Tongue (tissue), 2 donors: Measurements from ENCODE around the gene ST6GAL1. TPM values are rescaled to one million over a fixed set of nuclear protein-coding genes. Genes with fewer than 3 reads are reported as not detected.
"Not testable (repeated sequence)": the region's sequence is repeated elsewhere in the genome, so short reads cannot be mapped to it uniquely, and the experiment has no call there.

Source experiments
- DNase-seq: peaks from one replicate; pipeline ENCODE4 v3.0.0-alpha.2; 2015
- total RNA-seq: library from RNA; depleted of rRNA; stranded (reverse); fragments of >200 nt; gene quantifications from one replicate; pipeline ENCODE4 v1.2.3, GENCODE V29; 2014

ST6GAL1 gene
- total RNA-seq, 1 donor from 2014 or later = 34.3 TPM

DNA sequence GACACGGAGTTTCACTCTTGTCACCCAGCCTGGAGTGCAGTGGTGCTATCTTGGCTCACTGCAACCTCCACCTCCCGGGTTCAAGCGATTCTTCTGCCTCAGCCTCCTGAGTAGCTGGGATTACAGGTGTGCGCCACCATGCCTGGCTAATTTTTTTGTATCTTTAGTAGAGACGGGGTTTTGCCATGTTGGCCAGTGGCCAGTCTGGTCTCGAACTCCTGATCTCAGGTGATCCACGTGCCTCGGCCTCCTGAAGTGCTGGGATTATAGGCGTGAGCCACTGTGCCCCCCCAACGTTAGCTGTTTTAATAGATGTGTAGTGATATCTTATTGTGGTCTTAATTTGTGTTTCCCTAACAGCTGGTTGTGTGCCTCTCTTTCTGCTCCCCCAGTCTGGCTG lies 40.8 kb downstream of the ST6GAL1 start:
- DNase-seq = not testable (repeated sequence)

- no peak for DNase-seq
Measured at GRCh38 chr3:186971578-186971977, 41.3 kb downstream of the ST6GAL1 start.

DNA sequence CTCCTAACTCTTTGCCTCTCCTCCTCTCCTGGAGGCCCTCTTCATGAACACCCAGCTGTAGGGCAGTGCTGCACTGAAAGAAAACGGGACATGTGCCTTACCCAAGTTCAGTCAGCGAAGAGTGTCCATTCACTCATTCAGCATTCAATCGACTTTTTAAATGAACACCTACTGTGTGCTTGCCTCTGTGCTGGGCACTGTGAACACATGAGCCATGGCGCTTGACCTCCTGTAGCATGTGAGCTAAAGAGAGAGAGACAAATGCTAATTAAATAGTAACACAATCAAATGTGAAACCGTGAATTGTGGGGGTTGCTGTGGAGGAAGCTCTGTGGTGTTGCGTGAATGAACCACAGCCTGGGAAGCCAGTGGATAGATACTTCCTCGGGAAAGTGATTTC lies 43.4 kb downstream of the ST6GAL1 start:
- no peak for DNase-seq

DNA sequence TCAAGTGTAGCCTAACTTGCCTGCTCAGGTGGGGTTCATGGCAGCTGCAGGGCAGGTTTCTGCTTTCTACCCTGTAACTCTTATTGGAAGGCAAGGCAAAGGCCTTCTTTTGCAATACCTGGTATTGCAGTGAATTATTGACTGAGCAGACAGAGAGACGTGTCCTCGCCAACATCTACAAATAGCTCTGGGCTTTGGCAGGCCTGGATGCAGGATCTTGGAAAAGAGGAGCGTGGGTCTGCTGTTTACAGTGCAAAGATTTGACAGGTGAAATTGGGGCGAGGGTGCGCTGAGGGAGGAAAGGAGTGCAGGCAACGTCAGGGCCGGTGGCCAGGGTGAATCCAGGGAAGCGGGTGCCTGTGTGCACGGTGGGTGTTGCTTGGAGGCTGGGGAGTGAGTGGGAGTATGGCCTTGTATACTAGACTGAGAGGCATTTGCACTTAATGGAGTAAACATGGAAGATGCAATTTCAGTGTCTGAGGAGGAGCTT lies 44.5 kb downstream of the ST6GAL1 start:
- no peak for DNase-seq

DNA sequence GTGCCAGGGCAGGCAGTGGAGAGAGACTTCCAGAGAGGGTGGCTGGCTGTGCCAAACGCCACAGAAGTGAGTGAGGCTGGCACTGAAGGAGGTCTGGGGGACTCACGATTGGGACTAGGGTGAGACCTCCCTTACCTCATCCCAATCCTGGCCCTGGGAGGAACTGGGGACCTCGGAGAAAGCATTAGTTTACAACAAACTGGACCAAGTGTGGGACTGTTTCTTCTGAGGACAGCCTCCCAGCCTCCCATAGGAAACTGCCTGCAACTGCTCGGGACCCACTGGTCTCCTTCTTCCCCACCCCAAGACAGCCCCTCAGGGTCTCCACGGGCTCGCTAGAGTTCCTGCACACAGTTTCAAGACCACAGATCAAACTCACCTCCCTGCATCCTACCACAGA lies 45.4 kb downstream of the ST6GAL1 start:
- DNase-seq = no peak

DNA sequence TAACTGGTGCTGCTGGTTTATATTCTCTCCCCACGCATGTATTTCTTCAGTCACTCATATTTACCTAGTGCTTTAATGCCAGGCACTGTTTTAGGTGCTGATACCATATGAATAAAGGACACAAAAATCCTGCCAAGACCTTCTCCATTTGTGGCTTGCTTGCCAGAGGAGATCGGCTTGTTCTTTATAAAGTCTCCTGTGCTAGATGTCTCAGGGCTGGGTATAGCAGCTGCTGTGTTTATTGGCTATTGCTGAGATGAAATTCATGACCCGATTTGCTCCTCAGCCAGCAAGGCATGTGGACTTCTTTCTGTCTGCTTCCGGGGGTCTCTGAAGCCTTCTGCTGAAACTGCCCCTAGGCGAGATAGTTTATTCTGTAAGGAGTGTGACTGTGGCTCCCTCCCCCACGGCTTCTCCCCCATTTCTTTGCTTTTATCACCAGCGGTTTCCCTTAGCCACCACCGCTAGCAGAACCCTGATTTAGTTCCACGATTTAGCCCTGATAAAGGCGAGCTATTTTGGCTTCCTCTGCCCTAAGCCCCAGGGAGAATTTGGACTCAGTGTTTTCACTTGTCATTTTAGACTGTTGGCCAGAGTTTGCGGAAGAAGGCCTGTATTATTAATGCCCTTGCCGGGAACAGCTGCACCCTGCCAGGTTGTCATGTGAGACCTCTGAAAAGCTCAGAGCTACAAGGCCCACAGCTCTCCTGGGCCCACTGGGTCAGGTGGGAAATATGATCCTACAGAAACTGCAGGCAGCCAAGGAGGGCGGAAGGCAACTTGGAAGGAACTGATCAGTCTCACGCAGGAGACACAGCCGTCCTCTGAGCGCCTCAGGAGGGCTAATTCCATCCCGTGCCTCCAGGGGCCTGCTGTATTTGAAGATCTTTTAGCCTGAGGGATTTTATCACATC lies 46.8 kb downstream of the ST6GAL1 start:
- peak; percentile 88 for DNase-seq

GRCh38 chr3:186978712-186979111 lies 48.4 kb downstream of the ST6GAL1 start:
- DNase-seq = no peak

GRCh38 chr3:186979852-186980251 lies 49.5 kb downstream of the ST6GAL1 start:
- DNase-seq = no peak

GRCh38 chr3:186980989-186981388 lies 50.7 kb downstream of the ST6GAL1 start:
- no peak for DNase-seq

DNA sequence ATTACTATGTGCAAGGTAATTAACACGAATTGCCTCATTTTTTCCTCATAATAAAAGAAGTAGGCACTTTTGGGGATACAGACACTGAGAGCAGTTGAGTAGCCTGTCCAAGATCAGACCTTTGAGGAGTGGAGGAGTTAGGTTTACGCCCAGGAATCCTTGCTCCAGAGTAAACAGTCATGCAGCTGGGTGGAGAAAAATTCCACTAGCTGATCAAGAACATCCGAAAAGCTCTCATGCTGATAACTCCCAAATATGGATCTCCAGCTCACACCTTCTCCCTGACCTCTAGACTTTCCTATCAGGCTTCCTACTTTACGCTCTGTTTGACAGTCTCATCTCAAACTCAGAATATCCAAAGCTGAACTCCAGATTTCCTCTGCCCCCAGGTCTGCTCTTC lies 53.3 kb downstream of the ST6GAL1 start:
- DNase-seq = no peak

DNA sequence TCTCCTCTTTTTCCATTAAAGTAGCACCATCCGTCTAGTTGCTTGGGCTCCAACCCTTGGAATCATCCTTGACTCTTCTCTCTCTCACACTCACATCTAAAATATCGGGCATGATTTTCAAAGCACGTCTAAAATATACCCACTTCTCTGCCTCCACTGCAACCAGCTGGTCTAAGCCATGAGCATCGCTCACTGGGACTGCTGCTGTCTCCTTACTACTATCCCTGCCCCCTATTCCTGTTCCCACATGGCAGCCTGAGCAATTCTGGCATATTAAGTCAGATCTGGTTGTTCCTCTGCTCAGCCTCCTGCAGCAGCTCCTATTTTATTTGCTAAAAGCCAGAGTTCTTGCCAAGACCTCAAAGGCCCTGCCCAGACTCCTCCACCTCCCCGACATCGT lies 53.7 kb downstream of the ST6GAL1 start:
- no peak for DNase-seq

- peak; percentile 15 for DNase-seq
Measured at GRCh38 chr3:186985661-186986364, 55.5 kb downstream of the ST6GAL1 start.

DNA sequence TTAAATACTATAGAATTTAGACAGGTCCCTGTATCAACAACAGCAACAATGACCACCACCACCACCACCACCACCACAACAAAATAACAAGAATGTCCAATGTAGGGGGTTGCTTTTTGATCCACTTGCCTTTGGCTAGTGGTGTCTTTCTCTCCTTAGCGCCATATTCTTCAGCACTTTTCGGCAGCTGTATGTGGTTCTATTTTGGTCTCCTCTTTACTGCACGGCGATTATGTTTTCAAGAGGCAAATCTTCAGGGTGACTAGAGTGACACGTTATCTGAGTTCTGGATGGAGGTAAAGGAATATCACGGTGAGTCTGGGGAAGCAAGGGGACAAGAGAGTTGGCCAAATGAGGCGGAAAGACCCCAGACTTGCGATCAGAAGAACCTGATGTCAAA lies 56.1 kb downstream of the ST6GAL1 start:
- DNase-seq = peak; percentile 21

DNA sequence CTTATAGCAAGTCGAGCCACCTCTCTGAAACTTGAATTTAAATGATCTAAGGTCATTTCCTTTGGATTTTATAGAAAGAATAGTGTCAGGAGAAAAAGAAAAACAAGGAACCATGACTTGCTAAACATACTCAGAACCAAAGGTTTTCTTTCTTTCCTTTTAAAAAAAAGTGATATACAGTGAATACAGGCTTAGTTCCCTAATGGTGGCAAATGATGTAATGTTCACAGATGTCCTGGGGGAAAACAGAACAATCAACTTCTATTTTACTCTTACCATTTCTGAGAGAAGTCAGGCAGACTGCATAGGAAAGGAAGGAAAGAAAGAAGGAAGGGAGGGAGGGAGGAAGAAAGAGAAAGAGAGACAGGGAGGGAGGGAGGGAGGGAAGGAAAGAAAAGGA lies 56.5 kb downstream of the ST6GAL1 start:
- no peak for DNase-seq

GRCh38 chr3:186988806-186989205 lies 58.5 kb downstream of the ST6GAL1 start:
- DNase-seq = no peak

GRCh38 chr3:186989429-186989828 lies 59.1 kb downstream of the ST6GAL1 start:
- DNase-seq = no peak

GRCh38 chr3:186990277-186990676 lies 60.0 kb downstream of the ST6GAL1 start:
- DNase-seq = no peak

GRCh38 chr3:186990878-186991308 lies 60.6 kb downstream of the ST6GAL1 start:
- no peak for DNase-seq

DNA sequence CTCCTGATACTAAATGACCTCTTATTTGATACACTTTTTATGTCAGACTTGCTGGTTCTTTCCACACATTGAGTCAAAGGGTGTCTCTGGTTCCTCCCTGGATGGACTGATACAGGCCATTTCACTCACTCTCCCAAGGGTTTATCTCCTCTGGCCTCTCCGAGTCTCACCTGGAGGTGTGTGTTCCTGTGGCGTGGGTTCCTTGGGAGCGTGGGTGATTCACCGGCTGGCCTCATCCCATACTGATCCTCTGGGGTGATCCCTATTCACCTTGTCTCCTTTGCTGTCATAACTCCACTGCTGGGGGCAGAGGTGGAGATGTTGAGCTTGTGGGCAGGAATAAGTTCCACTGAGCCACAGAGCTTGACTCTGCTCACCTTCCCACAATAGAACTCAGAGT lies 61.1 kb downstream of the ST6GAL1 start:
- DNase-seq = no peak

- not testable (repeated sequence) for DNase-seq
Measured at GRCh38 chr3:186992096-186992495, 61.8 kb downstream of the ST6GAL1 start.

DNA sequence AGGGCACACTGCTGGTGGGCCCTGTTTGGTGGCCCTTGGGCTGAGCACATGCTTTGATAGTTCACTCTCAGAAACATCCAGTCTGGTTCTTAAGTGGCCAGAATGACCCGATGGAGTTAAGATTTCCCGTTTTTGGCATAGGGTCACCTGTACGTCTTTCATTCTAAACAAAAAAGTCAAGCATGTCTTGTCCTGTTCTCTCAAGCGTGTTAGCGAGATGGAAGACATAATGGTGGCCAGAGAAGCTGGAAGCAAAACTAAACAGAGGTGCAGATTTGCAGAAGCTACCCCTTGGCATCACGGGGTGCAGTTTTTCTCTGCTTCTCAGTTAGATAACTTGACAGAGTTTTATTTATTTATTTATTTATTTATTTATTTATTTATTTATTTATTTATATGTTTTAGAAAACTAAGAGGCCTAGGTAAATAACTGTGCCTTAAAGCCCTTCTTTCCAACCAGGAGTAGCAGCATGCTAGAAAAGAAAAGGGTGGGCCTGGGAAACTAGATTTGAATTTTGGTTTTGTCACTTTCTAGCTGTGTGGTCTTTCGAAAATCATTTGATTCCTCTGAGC lies 63.0 kb downstream of the ST6GAL1 start:
- no peak for DNase-seq

DNA sequence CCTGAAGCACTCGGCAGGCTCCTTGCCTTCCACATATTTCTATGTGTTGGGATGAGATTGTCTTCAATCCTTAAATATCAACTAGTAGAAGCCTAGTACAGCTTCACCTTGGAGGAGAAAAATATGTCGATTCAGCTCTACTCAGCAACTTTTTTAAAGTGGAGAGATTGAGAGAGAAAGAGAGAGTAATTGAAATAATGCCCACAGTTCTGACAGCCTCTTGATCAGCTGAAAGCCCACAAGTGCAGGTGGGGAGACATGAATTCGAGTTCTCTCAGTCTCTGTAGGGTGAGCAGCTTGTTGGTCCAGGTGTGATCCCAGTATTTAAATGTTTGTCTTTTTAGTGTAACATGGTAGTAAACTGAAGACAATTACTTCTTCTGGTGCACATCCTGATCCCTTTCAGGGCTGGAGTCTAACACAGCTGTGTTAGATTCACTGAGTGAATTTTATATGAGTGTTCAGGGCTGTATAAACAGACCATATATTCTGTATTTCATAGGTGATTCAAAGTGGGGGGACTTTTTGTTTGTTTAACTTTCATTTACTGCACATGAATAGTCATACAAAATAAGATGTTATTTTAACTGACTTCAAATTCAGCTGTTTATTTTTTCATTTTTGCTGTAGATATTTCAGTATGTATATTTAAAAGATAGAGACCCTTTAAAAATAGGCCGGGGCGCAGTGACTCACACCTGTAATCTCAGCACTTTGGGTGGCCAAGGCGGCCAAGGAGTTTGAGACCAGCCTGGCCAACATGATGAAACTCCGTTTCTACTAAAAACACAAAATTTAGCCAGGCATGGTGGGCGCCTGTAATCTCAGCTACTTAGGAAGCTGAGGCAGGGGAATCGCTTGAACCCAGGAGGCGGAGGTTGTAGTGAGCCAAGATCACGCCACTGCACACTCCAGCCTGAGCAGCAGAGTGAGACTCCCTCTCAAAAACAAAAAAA lies 64.0 kb downstream of the ST6GAL1 start:
- no peak for DNase-seq
